Middle frontal gyrus (tissue), 1 donor: ENCODE measurements around the gene STX1B.

Source experiments
- DNase-seq: peaks from one replicate; pipeline ENCODE4 v3.0.0-alpha.2; 2015; ENCODE audit warnings: low spot score; ENCODE audit errors: extremely low spot score

STX1B gene

DNA sequence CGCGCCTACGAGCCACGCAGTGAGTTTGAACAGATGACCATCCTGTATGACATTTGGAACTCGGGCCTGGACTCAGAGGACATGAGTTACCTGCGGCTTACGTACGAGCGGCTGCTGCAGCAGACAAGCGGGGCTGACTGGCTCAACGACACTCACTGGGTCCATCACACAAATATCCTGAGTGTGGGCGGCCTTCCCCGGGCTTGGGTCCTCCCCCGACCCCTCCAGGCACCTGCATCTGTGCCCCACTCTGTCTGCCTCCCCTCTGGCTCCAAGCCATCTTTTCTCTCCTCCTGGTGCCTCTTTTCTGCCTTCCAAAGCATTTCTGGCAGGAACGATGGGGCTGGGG lies 30.4 kb downstream of the STX1B start:
- no peak for DNase-seq

DNA sequence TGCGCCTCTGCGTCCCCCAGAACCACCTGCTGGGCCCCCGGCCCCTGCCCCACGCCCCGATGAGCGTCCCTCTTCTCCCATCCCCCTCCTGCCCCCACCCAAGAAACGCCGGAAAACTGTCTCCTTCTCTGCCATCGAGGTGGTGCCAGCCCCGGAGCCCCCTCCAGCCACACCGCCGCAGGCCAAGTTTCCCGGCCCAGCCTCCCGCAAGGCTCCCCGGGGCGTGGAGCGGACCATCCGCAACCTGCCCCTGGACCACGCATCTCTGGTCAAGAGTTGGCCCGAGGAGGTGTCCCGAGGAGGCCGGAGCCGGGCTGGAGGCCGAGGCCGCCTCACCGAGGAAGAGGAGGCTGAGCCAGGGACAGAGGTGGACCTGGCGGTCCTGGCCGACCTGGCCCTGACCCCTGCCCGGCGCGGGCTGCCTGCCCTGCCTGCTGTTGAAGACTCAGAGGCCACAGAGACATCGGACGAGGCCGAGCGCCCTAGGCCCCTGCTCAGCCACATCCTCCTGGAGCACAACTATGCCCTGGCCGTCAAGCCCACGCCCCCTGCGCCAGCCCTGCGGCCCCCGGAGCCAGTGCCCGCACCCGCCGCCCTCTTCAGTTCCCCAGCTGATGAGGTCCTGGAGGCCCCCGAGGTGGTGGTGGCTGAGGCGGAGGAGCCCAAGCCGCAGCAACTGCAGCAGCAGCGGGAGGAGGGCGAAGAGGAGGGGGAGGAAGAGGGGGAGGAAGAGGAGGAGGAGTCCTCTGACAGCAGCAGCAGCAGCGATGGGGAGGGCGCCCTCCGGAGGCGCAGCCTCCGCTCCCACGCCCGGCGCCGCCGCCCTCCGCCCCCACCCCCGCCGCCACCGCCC lies 31.0 kb downstream of the STX1B start:
- DNase-seq, result no peak

DNA sequence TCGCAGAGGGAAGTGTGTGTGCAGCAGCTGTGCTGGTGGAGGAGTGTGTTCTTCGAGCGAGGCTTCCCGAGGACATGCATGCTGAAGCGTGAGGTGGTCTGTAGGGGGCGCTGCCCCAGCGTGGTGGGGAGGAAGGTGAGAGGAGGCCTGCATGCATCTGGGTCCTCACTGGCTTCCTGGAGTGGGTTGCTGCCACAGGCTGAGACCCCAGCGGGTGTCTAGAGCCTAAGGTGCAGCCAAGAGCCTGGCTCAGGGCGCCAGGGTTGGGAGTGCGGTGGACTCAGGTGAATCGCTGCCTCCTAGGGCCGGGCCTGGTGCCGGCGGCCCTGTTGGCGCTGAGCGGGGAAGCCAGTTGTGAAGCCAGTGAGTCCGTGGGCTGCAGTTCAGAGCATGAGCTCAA lies 32.9 kb downstream of the STX1B start:
- no peak for DNase-seq

GRCh38 chr16:30976486-30976885 lies 34.0 kb downstream of the STX1B start:
- no peak for DNase-seq

DNA sequence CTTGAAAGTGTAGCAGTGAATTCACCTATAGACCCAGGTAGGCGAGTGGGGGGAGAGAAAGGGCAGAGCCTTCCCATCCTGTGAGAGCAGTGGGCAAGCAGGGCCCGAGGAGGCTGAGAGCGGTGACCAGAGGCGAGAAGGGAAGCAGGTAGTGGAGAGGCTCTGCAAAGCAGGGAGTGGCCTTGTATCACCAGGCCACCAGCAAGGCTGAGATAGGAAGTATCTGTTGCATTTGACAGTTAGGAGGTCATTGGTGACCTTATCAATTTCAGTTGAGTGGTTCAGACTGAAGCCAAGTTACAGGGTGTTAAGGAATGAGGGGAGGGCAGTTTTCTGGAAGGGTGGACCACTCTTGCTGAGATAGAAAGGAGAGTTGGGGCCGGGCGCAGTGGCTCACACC lies 36.1 kb downstream of the STX1B start:
- DNase-seq, result no peak

- no peak for DNase-seq
These were observed 37.6 kb downstream of the STX1B start for GRCh38 chr16:30972872-30973271.

DNA sequence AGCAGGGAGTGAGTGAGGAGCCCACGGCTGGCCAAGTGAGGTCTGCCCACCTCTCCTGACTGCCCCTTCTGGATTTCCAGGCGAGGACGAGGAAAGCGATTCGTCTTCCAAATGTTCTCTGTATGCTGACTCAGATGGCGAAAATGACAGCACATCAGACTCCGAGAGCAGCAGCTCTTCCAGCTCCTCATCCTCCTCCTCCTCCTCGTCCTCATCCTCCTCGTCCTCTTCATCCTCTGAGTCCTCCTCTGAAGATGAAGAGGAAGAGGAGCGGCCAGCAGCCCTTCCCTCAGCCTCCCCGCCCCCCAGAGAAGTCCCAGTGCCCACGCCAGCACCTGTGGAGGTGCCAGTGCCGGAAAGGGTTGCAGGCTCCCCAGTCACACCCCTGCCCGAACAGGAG lies 39.1 kb downstream of the STX1B start:
- DNase-seq, result no peak

GRCh38 chr16:30969246-30969842 lies 41.1 kb downstream of the STX1B start:
- DNase-seq, result no peak

DNA sequence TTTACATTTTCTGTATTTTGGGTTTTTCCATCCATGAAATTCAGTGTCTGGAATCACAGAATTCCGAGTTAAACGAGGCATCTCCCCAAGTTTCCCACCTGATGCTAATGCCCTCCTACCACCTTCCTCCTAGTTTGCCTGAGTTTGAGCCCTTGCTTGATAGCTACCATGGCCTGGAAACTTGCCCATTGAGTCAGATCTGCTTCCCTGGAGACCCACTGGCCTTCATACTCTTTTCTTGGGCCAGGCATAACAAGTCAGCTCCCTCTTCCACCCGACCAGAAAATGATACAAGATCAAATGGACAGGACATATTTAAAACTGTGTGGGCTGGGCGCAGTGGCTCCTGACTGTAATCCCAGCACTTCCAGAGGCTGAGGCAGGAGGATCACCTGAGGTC lies 42.6 kb downstream of the STX1B start:
- no peak for DNase-seq

DNA sequence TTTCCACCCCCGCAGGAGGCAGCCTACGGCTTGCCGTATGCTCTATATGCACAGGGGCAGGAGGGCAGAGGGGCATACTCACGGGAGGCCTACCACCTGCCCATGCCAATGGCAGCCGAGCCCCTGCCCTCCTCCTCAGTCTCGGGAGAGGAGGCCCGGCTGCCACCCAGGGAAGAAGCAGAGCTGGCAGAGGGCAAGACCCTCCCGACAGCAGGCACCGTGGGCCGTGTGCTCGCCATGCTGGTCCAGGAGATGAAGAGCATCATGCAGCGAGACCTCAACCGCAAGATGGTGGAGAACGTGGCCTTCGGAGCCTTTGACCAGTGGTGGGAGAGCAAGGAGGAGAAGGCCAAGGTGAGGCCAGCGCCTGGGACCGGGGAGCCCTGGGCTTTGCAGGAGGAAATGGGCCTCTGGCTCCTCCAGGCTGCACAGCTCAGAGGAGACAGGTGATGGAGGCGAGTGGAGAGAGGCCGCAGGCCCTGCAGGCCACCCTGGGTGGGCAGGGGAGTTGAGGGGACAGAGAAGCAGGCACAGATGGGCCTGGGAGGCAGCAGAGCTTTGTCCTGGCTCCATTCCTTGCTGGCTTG lies 44.3 kb downstream of the STX1B start:
- no peak for DNase-seq

DNA sequence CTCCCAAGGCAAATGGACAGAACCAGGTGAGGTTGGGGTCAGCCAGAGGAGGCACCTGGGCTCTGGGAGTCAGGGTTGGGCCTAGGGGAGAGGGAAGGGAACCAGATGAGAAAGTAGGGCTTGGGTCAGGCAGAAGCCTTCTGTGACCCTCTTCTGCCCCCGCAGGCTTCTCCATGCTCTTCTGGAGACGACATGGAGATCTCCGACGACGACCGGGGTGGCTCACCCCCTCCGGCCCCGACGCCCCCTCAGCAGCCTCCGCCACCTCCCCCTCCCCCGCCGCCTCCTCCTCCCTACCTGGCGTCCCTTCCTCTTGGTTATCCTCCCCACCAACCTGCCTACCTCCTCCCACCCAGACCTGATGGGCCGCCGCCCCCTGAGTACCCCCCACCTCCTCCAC lies 45.0 kb downstream of the STX1B start:
- DNase-seq, result no peak

GRCh38 chr16:30964574-30965226 lies 45.7 kb downstream of the STX1B start:
- DNase-seq, result no peak

DNA sequence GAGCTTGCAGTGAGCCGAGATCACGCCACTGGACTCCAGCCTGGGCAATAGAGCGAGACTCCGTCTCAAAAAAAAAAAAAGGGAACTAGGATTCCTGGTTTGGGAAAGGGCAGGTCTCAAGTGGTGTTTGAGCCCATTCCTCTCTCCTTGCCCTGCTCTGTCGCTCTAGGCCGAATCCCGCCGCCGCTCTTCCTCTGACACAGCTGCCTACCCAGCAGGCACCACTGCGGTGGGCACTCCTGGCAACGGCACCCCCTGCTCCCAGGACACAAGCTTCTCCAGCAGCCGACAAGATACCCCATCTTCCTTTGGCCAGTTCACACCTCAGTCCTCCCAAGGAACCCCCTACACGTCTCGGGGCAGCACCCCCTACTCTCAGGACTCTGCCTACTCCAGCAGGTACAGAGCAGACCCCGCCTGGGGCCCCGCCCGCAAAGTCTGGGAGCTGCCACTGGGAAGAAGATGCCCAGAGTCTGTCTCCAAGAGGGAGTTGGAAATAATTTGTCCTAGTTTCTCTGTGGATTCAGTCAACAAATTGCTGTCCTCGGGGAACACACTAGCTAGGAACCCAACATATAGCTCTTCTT lies 46.4 kb downstream of the STX1B start:
- no peak for DNase-seq

DNA sequence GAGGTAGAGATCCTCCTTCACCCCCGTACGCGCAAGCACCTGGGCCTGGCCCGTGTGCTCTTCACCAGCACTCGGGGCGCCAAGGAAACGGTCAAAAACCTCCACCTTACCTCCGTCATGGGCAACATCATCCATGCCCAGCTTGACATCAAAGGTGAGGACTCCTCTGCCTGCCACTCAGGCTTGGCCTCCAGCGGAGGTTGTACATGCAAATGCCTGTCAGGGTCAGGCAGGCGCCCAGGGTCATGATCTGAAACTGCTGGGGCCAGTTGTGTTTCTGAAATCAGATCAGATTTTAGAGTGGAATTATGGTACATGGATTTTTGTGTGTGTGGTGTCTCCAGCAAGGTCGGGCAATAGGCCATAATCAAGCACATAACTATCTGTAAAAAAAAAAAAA lies 49.1 kb downstream of the STX1B start:
- DNase-seq, result no peak

DNA sequence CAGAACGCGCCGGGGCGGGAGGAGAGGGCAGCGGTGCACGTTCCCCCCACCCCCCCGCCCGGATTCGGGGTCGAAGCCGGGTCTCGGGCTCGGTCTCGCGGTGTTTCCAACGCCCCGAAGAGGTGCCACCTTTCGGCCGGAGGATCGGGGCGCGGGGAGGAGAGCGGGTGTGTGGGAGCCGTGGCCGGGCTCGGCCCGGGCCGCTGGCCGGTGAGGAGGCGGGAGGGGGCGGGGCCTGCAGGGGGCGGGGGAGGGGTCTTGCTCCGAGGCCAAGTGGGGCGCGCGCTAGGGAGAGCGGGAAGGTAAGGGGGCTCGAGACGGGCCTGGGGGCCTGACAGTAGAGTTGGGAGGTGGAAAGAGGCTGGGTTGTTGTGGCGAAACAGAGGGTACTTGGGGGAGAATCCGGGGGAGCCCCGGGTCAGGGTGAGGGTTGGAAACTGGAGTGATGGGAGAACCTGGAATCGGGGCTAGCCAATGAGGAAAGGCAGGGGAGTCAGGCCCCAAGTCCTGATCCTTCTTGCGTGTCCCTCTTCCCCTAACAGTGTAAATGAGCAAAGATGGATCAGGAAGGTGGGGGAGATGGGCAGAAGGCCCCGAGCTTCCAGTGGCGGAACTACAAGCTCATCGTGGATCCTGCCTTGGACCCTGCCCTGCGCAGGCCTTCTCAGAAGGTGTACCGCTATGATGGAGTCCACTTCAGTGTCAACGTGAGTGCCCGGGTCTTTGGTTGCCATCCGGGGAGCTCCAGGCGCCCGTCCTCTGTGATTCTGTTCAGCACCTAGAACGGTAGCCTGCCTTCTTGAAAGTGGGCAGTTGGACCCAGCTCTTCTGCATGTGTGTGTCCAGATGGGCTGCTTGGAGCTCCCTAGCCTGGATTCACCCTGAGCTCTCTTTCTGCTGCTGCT lies 52.0 kb downstream of the STX1B start:
- no peak for DNase-seq

DNA sequence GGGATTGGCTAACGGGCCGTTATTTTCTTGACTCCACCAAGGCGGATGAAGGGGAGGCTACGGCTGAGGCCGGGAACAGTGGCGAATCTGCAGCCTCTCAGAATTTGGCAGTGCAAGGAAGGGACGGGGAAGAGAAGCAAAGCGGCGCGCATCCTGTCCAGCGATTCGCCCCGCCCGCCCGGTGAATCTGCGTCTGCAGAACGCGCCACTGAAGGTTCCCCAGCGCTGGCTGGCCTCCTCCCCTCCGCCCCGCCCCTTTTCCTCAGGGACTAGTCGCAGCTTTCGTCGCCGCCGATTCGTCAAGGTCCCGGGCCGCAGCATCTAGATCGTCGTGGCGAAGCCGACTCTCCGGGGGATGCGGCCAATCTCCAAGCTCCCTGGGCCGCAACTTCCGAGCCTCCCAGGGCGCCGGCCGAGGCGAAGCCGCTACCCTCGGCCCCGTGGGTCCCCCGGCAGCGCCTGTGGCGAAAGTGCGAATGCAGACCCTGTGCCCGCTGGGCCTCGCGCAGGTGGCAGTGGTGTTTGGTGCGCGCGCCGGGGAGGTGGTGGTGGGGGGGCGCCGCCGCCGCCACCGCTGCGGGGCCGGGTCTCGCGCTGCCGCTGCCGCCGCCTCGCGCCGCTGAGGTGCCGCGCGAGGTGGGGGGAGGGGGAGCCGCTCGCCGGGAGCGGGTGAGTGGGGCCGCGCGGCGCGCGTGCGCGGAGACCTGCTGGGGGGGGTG lies 52.8 kb downstream of the STX1B start, which contains the start of gene SETD1A:
Gene SETD1A (plus strand): TSS at position 299 of the 719 bp plus-strand sequence. CDS start 978 bp downstream, outside the sequence.
- DNase-seq, result peak; percentile 86

DNA sequence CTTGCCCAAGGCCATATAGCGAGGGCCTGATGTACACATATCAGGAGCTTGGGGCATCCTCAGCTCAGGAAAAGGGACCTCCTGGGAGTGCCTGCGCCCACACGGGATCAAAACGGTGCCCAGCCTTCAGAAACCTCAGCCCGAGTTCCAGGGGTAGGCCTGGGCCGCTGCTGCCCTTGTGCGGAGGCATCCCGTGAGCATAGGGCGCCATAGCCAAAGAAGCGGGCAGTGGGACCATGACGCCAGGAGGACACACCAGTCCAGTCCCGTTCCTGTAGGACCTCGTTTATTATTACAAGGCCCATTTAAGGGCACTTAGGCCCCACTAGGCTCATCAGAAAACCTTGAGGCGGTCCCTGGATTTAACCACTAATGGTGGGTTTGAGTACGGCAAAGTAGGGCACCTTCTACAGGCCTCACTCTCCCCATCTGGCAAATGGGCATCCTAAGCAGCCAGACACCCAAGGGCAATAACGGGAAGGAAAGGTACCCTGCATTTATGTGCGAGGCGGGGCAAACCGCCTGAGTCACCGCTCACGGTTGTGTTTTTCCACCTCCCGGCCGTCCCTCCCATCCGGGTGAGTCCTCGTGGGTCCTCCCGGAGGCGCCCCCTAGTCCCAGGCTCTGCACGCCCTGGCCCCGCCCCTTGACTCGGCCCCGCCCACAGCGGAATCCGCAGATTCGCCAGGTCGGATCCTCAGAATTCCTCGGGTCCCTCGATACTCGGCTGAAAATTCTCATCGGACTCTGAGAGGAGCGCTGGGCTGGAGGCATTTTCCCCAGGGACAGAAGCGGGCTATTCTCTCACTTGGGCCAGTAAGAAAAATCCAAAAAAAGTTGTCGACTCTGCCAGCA lies 53.6 kb downstream of the STX1B start:
- no peak for DNase-seq

DNA sequence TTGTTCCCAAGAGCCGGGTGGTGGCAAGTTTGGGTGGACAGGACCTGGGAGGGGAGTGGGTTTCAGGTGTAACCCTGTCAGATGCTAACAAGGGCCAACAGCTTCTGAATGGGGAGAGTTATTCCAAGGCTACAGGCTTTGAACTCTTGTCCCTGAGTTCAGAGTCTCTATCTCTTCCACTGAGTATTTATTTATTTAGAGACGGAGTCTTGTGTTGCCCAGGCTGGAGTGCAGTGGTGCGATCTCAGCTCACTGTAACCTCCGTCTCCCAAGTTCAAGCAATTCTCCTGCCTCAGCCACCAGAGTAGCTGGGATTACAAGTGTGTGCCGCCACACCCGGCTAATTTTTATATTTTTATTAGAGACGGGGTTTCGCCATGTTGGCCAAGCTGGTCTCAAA lies 55.4 kb downstream of the STX1B start:
- no peak for DNase-seq

DNA sequence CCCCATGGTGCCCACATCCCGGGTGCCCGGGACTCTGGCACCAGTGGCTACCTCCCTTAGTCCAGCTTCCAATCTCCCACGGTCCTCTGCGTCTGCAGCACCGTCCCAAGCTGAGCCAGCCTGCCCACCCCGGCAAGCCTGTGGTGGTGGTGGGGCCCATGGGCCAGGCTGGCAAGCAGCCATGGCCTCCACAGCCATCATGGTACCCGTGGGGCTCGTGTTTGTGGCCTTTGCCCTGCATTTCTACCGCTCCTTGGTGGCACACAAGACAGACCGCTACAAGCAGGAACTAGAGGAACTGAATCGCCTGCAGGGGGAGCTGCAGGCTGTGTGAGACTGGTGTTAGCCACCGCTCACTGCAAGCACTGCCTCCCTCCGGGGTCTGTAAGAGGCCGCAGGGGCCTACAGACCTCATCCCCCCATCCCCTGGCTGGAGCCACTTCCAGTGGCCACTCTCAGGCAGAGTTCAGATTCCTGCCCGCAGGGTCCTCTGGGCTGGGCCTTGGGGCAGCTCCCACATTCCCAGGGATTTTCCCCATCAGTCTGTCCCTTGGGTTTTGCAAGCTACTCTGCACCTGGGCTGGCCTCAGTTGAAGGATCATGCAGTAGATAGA lies 56.8 kb downstream of the STX1B start:
- DNase-seq, result no peak
